Neuronal stem cell (in vitro differentiated cells): ENCODE results near the gene MRPL52.

Experiments used
- DNase-seq: peaks from one replicate; pipeline ENCODE4 v3.0.0-alpha.2; 2013; ENCODE audit warnings: low spot score
- H2AFZ ChIP-seq: one replicate; pipeline ENCODE4 v1.6.1; 2013; ENCODE audit warnings: mild to moderate bottlenecking, low read length, inconsistent platforms
- H2AK5ac ChIP-seq: 2 replicates; pipeline ENCODE4 v1.6.1; 2013; ENCODE audit warnings: low read depth, mild to moderate bottlenecking, inconsistent platforms, low read length, moderate library complexity, mixed read lengths
- H2BK120ac ChIP-seq: 2 replicates; pipeline ENCODE4 v1.6.1; 2013; ENCODE audit warnings: low read depth, mild to moderate bottlenecking, inconsistent platforms, low read length, moderate library complexity, mixed read lengths
- H2BK12ac ChIP-seq: one replicate; pipeline ENCODE4 v1.6.1; 2013; ENCODE audit warnings: low read length, inconsistent platforms
- H2BK15ac ChIP-seq: 2 replicates; pipeline ENCODE4 v1.6.1; 2013; ENCODE audit warnings: mild to moderate bottlenecking, low read length, inconsistent platforms, mixed read lengths
- H2BK5ac ChIP-seq: one replicate; pipeline ENCODE4 v1.6.1; 2013; ENCODE audit warnings: inconsistent platforms, mild to moderate bottlenecking, low read length, moderate library complexity
- H3K14ac ChIP-seq: one replicate; pipeline ENCODE4 v1.6.1; 2013; ENCODE audit warnings: low read length, inconsistent platforms
- H3K18ac ChIP-seq: 2 replicates; pipeline ENCODE4 v1.6.1; 2013; ENCODE audit warnings: low read length, inconsistent platforms
- H3K23ac ChIP-seq: 2 replicates; pipeline ENCODE4 v1.6.1; 2013; ENCODE audit warnings: low read depth, mild to moderate bottlenecking, mixed read lengths, low read length, inconsistent platforms; ENCODE audit not compliant: poor library complexity
- H3K27ac ChIP-seq: replicated peaks from 3 replicates; pipeline ENCODE4 v1.5.1; 2013; ENCODE audit warnings: low read length, inconsistent platforms
- H3K27me3 ChIP-seq, 3 experiments: 2 replicates each; pipeline ENCODE4 v1.6.1; 2013; ENCODE audit warnings: low read length in 3 of 3, mild to moderate bottlenecking in 2 of 3, inconsistent platforms in 1 of 3, low read depth in 1 of 3, mixed read lengths in 1 of 3, moderate library complexity in 1 of 3; ENCODE audit not compliant: control insufficient read depth in 3 of 3, insufficient read depth in 3 of 3
- H3K36me3 ChIP-seq, 2 donors: replicated peaks in 1 of 2; 2 replicates each; pipeline ENCODE4 v1.6.1; 2013; ENCODE audit warnings: low read length in 2 of 2; ENCODE audit not compliant: control insufficient read depth in 2 of 2, insufficient read depth in 2 of 2
- H3K4ac ChIP-seq: 2 replicates; pipeline ENCODE4 v1.6.1; 2013; ENCODE audit warnings: inconsistent platforms, mild to moderate bottlenecking, low read length, moderate library complexity
- H3K4me1 ChIP-seq, 2 donors: 1 replicate in 1 of 2; 2 replicates in 1 of 2; pipeline ENCODE4 v1.6.1; 2013; ENCODE audit warnings: low read length in 2 of 2, low read depth in 1 of 2; ENCODE audit not compliant: control insufficient read depth in 2 of 2, insufficient read depth in 1 of 2
- H3K4me2 ChIP-seq: one replicate; pipeline ENCODE4 v1.6.1; 2013; ENCODE audit warnings: mild to moderate bottlenecking, low read length, inconsistent platforms; ENCODE audit not compliant: insufficient read depth, poor library complexity, severe bottlenecking
- H3K4me3 ChIP-seq, 2 donors: 2 replicates each; pipeline ENCODE4 v1.5.1; 2013; ENCODE audit warnings: low read length in 2 of 2, mild to moderate bottlenecking in 2 of 2, inconsistent platforms in 1 of 2, moderate library complexity in 1 of 2
- H3K79me1 ChIP-seq: one replicate; pipeline ENCODE4 v1.6.1; 2013; ENCODE audit warnings: low read depth, mild to moderate bottlenecking, inconsistent platforms, low read length, moderate library complexity
- H3K9ac ChIP-seq: one replicate; pipeline ENCODE4 v1.6.1; 2013; ENCODE audit warnings: mild to moderate bottlenecking, low read depth, low read length, inconsistent platforms; ENCODE audit not compliant: poor library complexity
- H3K9me3 ChIP-seq, 2 donors: replicated peaks in 1 of 2; 2 replicates each; pipeline versions ENCODE3 to v1.6.1; 2013; ENCODE audit warnings: low read length in 2 of 2, mild to moderate bottlenecking in 2 of 2, inconsistent platforms in 1 of 2, low read depth in 1 of 2, mixed read lengths in 1 of 2, moderate library complexity in 1 of 2; ENCODE audit not compliant: control insufficient read depth in 2 of 2, insufficient read depth in 1 of 2
- H4K8ac ChIP-seq: one replicate; pipeline ENCODE4 v1.6.1; 2013; ENCODE audit warnings: low read depth, mild to moderate bottlenecking, inconsistent platforms, low read length, moderate library complexity
- H4K91ac ChIP-seq: one replicate; pipeline ENCODE4 v1.6.1; 2013; ENCODE audit warnings: low read length, low read depth, mild to moderate bottlenecking, inconsistent platforms; ENCODE audit not compliant: poor library complexity
- WGBS, 2 donors: extraction: QIAGEN DNeasy Blood & Tissue Kit; methylation state at CpG; one replicate each; pipeline ENCODE4 v1.1.7; 2013; ENCODE audit warnings: missing lambda C conversion rate in 2 of 2, mixed read lengths in 1 of 2; ENCODE audit not compliant: insufficient read length in 2 of 2, insufficient replicate concordance in 1 of 2; ENCODE audit errors: extremely low coverage in 2 of 2; 5-methylcytosine and 5-hydroxymethylcytosine counted together

Gene MRPL52

DNA sequence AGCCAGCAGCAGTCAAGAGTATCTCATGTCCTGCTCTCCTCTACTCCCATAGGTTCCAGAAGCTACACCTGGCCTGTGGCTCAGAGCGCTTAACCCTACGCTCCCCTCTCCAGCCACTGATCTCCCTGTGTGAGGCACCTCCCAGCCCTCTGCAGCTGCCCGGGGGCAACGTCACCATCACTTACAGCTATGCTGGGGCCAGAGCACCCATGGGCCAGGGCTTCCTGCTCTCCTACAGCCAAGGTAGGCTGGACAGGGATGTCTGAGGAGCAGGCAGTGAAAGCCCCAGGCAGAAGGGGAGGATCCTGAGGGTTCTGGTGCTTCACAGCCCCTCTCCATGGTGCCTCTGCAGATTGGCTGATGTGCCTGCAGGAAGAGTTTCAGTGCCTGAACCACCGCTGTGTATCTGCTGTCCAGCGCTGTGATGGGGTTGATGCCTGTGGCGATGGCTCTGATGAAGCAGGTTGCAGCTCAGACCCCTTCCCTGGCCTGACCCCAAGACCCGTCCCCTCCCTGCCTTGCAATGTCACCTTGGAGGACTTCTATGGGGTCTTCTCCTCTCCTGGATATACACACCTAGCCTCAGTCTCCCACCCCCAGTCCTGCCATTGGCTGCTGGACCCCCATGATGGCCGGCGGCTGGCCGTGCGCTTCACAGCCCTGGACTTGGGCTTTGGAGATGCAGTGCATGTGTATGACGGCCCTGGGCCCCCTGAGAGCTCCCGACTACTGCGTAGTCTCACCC is 45.5 kb downstream of the MRPL52 start:
- no peak overlapping the region for H2AK5ac ChIP-seq
- H4K8ac ChIP-seq = no peak overlapping the region
- H2AFZ ChIP-seq = no peak overlapping the region
- H4K91ac ChIP-seq = no peak overlapping the region
- H3K23ac ChIP-seq = peak overlapping the region; percentile 71
- H3K36me3 ChIP-seq = peaks cover 8 to 29% of the 10 kb centered on the region in 2 donors
- no peak for DNase-seq
- no peak overlapping the region for H3K18ac ChIP-seq
- H2BK5ac ChIP-seq = no peak overlapping the region
- no peak overlapping the region for H3K9ac ChIP-seq
- peak overlapping the region; percentile 2 for H3K4ac ChIP-seq
- H3K4me1 ChIP-seq = peaks cover 1 to 2% of the 10 kb centered on the region in 2 donors
- H3K4me2 ChIP-seq = no peak overlapping the region
- no peak overlapping the region for H2BK120ac ChIP-seq
- H2BK15ac ChIP-seq = no peak overlapping the region
- no CpG with 5 or more reads among the region's 15 CpGs for WGBS, 2 donors
- no peaks in the 10 kb centered on the region for H3K27me3 ChIP-seq
- H3K79me1 ChIP-seq = no peaks in the 10 kb centered on the region
- no peaks in the 10 kb centered on the region for H3K9me3 ChIP-seq
- H3K4me3 ChIP-seq = peak overlapping the region in 1 of 2 donors; percentile 53
- H3K27ac ChIP-seq = no peak overlapping the region
- H3K14ac ChIP-seq = no peak overlapping the region
- no peak overlapping the region for H2BK12ac ChIP-seq

DNA sequence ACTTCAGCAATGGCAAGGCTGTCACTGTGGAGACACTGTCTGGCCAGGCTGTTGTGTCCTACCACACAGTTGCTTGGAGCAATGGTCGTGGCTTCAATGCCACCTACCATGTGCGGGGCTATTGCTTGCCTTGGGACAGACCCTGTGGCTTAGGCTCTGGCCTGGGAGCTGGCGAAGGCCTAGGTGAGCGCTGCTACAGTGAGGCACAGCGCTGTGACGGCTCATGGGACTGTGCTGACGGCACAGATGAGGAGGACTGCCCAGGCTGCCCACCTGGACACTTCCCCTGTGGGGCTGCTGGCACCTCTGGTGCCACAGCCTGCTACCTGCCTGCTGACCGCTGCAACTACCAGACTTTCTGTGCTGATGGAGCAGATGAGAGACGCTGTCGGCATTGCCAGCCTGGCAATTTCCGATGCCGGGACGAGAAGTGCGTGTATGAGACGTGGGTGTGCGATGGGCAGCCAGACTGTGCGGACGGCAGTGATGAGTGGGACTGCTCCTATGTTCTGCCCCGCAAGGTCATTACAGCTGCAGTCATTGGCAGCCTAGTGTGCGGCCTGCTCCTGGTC is 46.1 kb downstream of the MRPL52 start:
- Histone ChIP-seq H2BK120ac (no peak overlapping the region), H2BK15ac (no peak overlapping the region), H4K8ac (no peak overlapping the region), H3K23ac (no peak overlapping the region), H3K4me3 (peak overlapping the region in 1 of 2 donors; percentile 30), H3K27ac (no peak overlapping the region), H2BK12ac (no peak overlapping the region), H2BK5ac (no peak overlapping the region), H3K36me3 (peaks cover 8 to 29% of the 10 kb centered on the region in 2 donors), H3K18ac (peak overlapping the region; percentile 27), H2AFZ (no peak overlapping the region), H3K14ac (peak overlapping the region; percentile 1), H3K4me2 (no peak overlapping the region), H3K9me3 (no peaks in the 10 kb centered on the region), H4K91ac (no peak overlapping the region), H2AK5ac (no peak overlapping the region), H3K79me1 (no peaks in the 10 kb centered on the region), H3K27me3 (no peaks in the 10 kb centered on the region), H3K4ac (no peak overlapping the region), H3K4me1 (peaks cover 1 to 2% of the 10 kb centered on the region in 2 donors), H3K9ac (peak overlapping the region; percentile 57)
- no CpG with 5 or more reads among the region's 20 CpGs for whole genome bisulfite sequencing, 2 donors
- no peak for DNase-seq

DNA sequence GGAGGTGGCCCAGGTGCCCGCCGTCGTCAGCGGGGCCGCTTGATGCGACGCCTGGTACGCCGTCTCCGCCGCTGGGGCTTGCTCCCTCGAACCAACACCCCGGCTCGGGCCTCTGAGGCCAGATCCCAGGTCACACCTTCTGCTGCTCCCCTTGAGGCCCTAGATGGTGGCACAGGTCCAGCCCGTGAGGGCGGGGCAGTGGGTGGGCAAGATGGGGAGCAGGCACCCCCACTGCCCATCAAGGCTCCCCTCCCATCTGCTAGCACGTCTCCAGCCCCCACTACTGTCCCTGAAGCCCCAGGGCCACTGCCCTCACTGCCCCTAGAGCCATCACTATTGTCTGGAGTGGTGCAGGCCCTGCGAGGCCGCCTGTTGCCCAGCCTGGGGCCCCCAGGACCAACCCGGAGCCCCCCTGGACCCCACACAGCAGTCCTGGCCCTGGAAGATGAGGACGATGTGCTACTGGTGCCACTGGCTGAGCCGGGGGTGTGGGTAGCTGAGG is 47.4 kb downstream of the MRPL52 start:
- Histone ChIP-seq H3K9me3 (no peaks in the 10 kb centered on the region), H3K4ac (no peak overlapping the region), H2AFZ (no peak overlapping the region), H2BK120ac (no peak overlapping the region), H3K18ac (no peak overlapping the region), H2AK5ac (no peak overlapping the region), H4K91ac (no peak overlapping the region), H3K4me1 (peaks cover under 1 to 3% of the 10 kb centered on the region in 2 donors), H3K14ac (no peak overlapping the region), H2BK12ac (no peak overlapping the region), H4K8ac (no peak overlapping the region), H3K23ac (no peak overlapping the region), H3K4me2 (no peak overlapping the region), H3K79me1 (no peaks in the 10 kb centered on the region), H3K9ac (no peak overlapping the region), H3K27ac (no peak overlapping the region), H2BK15ac (no peak overlapping the region), H3K4me3 (no peak overlapping the region), H2BK5ac (no peak overlapping the region), H3K27me3 (no peaks in the 10 kb centered on the region), H3K36me3 (peaks cover 8 to 29% of the 10 kb centered on the region in 2 donors)
- WGBS, 2 donors = no CpG with 5 or more reads among the region's 22 CpGs
- DNase-seq = no peak
